DOHH2 (cell line): Measurements from ENCODE around the gene GALR1.

ENCODE experiments used
- H3F3A ChIP-seq: fragments of 200-600 bp; sonication (generic), shearing (Covaris generic); 2 replicates; pipeline ENCODE4 v1.6.0; 2016; ENCODE audit warnings: antibody characterized with exemption, mild to moderate bottlenecking; ENCODE audit not compliant: control insufficient read depth, insufficient read depth
- H3K27ac ChIP-seq: fragments of 200-600 bp; sonication (generic); 2 replicates; pipeline ENCODE4 v1.5.1; 2014; ENCODE audit warnings: low read depth, mild to moderate bottlenecking, low read length, moderate library complexity
- H3K27me3 ChIP-seq: fragments of 200-600 bp; sonication (generic); 2 replicates; pipeline ENCODE4 v1.6.1; 2014; ENCODE audit warnings: mild to moderate bottlenecking, low read length, mixed read lengths; ENCODE audit not compliant: control insufficient read depth
- H3K36me3 ChIP-seq: fragments of 200-600 bp; sonication (generic); 2 replicates; pipeline ENCODE4 v1.6.1; 2014; ENCODE audit warnings: mild to moderate bottlenecking, low read length, moderate library complexity, mixed read lengths; ENCODE audit not compliant: control insufficient read depth
- H3K4me1 ChIP-seq: fragments of 200-600 bp; sonication (generic); 2 replicates; pipeline ENCODE4 v1.6.1; 2014; ENCODE audit warnings: mild to moderate bottlenecking, low read length, mixed read lengths; ENCODE audit not compliant: control insufficient read depth
- H3K4me2 ChIP-seq: fragments of 200-600 bp; sonication (generic); 2 replicates; pipeline ENCODE4 v1.6.0; 2014; ENCODE audit warnings: mild to moderate bottlenecking, low read length, moderate library complexity
- H3K4me3 ChIP-seq: fragments of 200-600 bp; sonication (generic); 2 replicates; pipeline ENCODE4 v1.5.1; 2014; ENCODE audit warnings: mild to moderate bottlenecking, low read length, mixed read lengths
- H3K79me2 ChIP-seq: fragments of 200-600 bp; sonication (generic); 2 replicates; pipeline ENCODE4 v1.6.1; 2014; ENCODE audit warnings: mild to moderate bottlenecking, low read length, mixed read lengths; ENCODE audit not compliant: control insufficient read depth
- H3K9me2 ChIP-seq: fragments of 200-600 bp; sonication (generic); replicated peaks from 2 replicates; pipeline ENCODE4 v1.6.1; 2014; ENCODE audit warnings: mild to moderate bottlenecking, low read length, mixed read lengths; ENCODE audit not compliant: control insufficient read depth
- H3K9me3 ChIP-seq: fragments of 200-600 bp; sonication (generic); 2 replicates; pipeline ENCODE4 v1.6.1; 2014; ENCODE audit warnings: antibody characterized with exemption, low read length, mixed read lengths; ENCODE audit not compliant: control insufficient read depth, insufficient read depth
- H4K20me1 ChIP-seq: fragments of 200-600 bp; sonication (generic); 2 replicates; pipeline ENCODE4 v1.6.0; 2014; ENCODE audit warnings: low read depth, mild to moderate bottlenecking, antibody characterized with exemption, low read length, moderate library complexity; ENCODE audit not compliant: control insufficient read depth, insufficient read depth
- EZH2phosphoT487 ChIP-seq: fragments of 200-600 bp; sonication (generic); IDR thresholded peaks from 2 replicates; pipeline ENCODE4 v1.6.1; 2017; ENCODE audit warnings: borderline replicate concordance, mild to moderate bottlenecking, antibody characterized with exemption, low read length, moderate library complexity, mixed read lengths
- TF ChIP-seq, protein P1 (sequence below): fragments of 200-600 bp; sonication (generic); IDR thresholded peaks from one replicate; pipeline ENCODE4 v1.5.1; 2014; ENCODE audit warnings: antibody characterized with exemption, mild to moderate bottlenecking, low read depth, low read length; ENCODE audit not compliant: poor library complexity, severe bottlenecking

Gene GALR1

DNA sequence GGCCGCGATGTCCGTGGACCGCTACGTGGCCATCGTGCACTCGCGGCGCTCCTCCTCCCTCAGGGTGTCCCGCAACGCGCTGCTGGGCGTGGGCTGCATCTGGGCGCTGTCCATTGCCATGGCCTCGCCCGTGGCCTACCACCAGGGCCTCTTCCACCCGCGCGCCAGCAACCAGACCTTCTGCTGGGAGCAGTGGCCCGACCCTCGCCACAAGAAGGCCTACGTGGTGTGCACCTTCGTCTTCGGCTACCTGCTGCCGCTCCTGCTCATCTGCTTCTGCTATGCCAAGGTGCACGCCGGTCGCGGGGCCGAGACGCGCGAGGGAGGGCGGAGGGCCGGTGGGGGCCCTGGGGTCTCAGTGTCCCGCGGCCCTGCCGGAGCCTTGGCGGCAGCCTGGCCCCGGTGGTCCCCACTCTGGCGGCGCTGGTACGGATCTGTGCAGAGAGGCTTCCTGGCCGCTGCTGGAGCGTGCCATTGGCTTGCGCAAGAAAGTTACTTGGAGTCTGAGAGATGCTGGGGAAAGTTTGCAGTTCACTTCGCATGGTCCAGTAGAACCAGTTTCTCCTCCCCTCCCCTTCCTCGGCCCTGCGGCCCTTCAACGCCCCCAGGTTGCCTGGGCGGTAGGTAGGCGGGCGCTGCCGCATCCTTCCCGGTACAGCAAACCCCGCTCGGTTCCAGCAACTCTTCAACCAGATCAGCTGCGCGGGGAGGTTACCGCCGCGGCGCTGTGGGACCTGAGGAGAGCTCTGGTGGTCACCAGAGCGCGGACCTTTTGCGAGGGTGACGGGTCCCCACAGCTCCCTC is 1.5 kb downstream of the GALR1 start:
- Histone ChIP-seq H3K79me2 (no peaks in the 10 kb centered on the region), H3K4me3 (no peak overlapping the region), H3K9me3 (peaks cover 17% of the 10 kb centered on the region; the same call in 1 of the 2 replicates), H3K9me2 (no peaks in the 10 kb centered on the region), H4K20me1 (no peaks in the 10 kb centered on the region), H3F3A (no peaks in the 10 kb centered on the region), H3K36me3 (no peaks in the 10 kb centered on the region), H3K4me1 (no peaks in the 10 kb centered on the region), H3K4me2 (no peak overlapping the region), H3K27ac (no peak overlapping the region), H3K27me3 (no peaks in the 10 kb centered on the region)
- TF ChIP-seq, protein P1, sequence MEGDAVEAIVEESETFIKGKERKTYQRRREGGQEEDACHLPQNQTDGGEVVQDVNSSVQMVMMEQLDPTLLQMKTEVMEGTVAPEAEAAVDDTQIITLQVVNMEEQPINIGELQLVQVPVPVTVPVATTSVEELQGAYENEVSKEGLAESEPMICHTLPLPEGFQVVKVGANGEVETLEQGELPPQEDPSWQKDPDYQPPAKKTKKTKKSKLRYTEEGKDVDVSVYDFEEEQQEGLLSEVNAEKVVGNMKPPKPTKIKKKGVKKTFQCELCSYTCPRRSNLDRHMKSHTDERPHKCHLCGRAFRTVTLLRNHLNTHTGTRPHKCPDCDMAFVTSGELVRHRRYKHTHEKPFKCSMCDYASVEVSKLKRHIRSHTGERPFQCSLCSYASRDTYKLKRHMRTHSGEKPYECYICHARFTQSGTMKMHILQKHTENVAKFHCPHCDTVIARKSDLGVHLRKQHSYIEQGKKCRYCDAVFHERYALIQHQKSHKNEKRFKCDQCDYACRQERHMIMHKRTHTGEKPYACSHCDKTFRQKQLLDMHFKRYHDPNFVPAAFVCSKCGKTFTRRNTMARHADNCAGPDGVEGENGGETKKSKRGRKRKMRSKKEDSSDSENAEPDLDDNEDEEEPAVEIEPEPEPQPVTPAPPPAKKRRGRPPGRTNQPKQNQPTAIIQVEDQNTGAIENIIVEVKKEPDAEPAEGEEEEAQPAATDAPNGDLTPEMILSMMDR, result no peak
- TF ChIP-seq EZH2phosphoT487, result no peak

DNA sequence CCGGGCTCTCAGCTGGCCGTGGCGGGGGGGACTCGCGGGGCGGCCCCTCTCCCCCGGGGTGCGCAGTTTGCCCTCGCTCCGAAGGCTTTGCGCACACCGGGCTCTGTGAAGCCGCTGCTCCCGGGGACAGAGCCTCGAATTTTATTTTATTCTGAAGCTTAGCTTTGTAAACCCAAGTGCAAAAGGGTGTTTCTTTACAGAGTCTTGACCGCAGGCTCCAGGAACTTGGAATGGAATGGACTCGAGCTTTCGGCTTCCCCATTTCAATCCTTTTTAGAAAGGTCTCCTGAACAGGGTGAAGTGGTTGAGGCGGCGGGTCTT is 2.0 kb downstream of the GALR1 start:
- no peaks in the 10 kb centered on the region for H3K4me1 ChIP-seq
- H3K4me3 ChIP-seq, result no peak overlapping the region
- no peak overlapping the region for H3K27ac ChIP-seq
- no peaks in the 10 kb centered on the region for H3K36me3 ChIP-seq
- no peaks in the 10 kb centered on the region for H3K9me2 ChIP-seq
- no peaks in the 10 kb centered on the region for H4K20me1 ChIP-seq
- no peaks in the 10 kb centered on the region for H3K27me3 ChIP-seq
- no peak for TF ChIP-seq EZH2phosphoT487
- TF ChIP-seq, protein P1, result no peak
- H3F3A ChIP-seq, result no peaks in the 10 kb centered on the region
- H3K9me3 ChIP-seq, result peaks cover 17% of the 10 kb centered on the region; the same call in 1 of the 2 replicates
- no peak overlapping the region for H3K4me2 ChIP-seq
- H3K79me2 ChIP-seq, result no peaks in the 10 kb centered on the region

- H3K79me2 ChIP-seq, result no peaks in the 10 kb centered on the region
- no peak overlapping the region for H3K4me2 ChIP-seq
- no peaks in the 10 kb centered on the region for H4K20me1 ChIP-seq
- H3K4me3 ChIP-seq, result no peak overlapping the region
- H3K27me3 ChIP-seq, result no peaks in the 10 kb centered on the region
- H3K9me2 ChIP-seq, result no peaks in the 10 kb centered on the region
- peaks cover 23% of the 10 kb centered on the region; the same call in 1 of the 2 replicates for H3K9me3 ChIP-seq
- no peaks in the 10 kb centered on the region for H3F3A ChIP-seq
- H3K27ac ChIP-seq, result no peak overlapping the region
- H3K4me1 ChIP-seq, result no peaks in the 10 kb centered on the region
- TF ChIP-seq, protein P1, result no peak
- TF ChIP-seq EZH2phosphoT487, result no peak
- H3K36me3 ChIP-seq, result no peaks in the 10 kb centered on the region
These were observed 5.2 kb downstream of the GALR1 start for GRCh38 chr18:77254711-77255405.
